ENCODE data around the gene ZNF175. TPM values are rescaled to one million over a fixed set of nuclear protein-coding genes. Genes with fewer than 3 reads are reported as not detected.
A peak's percentile ranks its signal among the peaks of the same experiment; 100 is the strongest.

ZNF175 gene
- total RNA-seq, 1 donor from 2014 or later = 7.3 TPM

GRCh38 chr19:51529301-51529700 lies 41.8 kb upstream of the ZNF175 start:
- no peak overlapping the region for H3K4me3 ChIP-seq
- H3K9me3 ChIP-seq (replicated peaks) = peaks cover under 1% of the 10 kb centered on the region
- H3K27ac ChIP-seq (replicated peaks) = no peak overlapping the region
- intact Hi-C loops (cut with micrococcal nuclease) = no loop called here
- H3K36me3 ChIP-seq = no peaks in the 10 kb centered on the region
- no peaks in the 10 kb centered on the region for H3K4me1 ChIP-seq
- TF ChIP-seq CTCF (IDR thresholded peaks at IDR 0.05; ENCODE audit: borderline replicate concordance) = no peak
- no peak for DNase-seq
- peaks cover 83% of the 10 kb centered on the region for H3K27me3 ChIP-seq (ENCODE audit: low read depth)

- DNase-seq = no peak
- TF ChIP-seq CTCF (IDR thresholded peaks at IDR 0.05; ENCODE audit: borderline replicate concordance) = no peak
- no peak overlapping the region for H3K27ac ChIP-seq (replicated peaks)
- peaks cover 4% of the 10 kb centered on the region for H3K9me3 ChIP-seq (replicated peaks)
- no peaks in the 10 kb centered on the region for H3K36me3 ChIP-seq
- H3K27me3 ChIP-seq (ENCODE audit: low read depth) = peaks cover 84% of the 10 kb centered on the region
- H3K4me3 ChIP-seq = no peak overlapping the region
- intact Hi-C loops (cut with micrococcal nuclease) = no loop called here
- no peaks in the 10 kb centered on the region for H3K4me1 ChIP-seq
Measured at GRCh38 chr19:51530616-51531015, 40.5 kb upstream of the ZNF175 start.

DNA sequence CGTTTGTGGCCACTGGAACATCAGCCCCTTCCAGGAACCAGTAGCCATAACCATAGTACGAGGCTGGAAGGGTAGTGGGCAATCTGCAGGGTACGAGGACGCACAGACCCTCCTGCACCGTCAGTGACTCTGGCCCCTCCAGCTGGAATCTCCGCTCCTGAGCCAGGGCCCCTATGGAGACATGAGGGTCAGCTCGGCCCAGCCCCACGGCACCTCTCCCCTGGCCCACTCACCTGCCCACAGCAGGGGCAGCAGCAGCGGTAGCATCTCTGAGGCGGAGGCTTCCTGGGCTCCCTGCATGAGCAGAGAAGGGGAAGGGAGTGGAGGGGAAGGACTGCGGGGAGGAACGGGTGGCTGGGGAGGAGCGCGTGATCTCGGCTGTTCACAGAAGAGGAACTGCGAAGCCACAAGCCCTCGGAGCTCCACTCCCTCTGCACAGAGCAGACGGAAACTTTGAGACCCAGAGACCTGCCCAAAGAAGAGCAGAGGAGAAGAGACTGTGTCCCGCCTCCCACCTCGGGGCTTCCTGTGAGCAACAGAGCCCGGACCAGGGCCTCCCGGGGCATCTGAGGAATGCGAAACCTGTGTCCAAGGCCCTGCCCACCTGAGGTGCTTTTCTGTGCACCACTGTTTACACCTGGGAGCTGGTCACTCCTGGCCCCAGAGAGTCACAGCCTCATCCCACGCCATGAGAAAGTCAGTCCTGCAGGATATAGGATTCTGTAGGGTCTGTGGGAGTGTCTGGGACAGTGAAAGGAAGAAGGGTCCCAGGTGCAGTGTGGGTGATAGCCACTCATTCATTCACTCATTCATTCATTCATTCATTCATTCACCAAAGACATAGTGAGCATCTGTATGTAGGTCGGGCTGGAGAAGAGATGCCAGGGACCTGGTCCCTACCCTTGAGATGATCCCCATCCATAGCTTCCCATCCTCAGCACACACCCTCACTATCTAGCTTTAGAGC lies 39.5 kb upstream of the ZNF175 start, which contains the start of gene SIGLEC6:
Gene SIGLEC6, minus strand, starts transcription at position 322 of the 967 bp plus-strand sequence. Its CDS starts 22 bp downstream, at position 300.
- intact Hi-C loops (cut with micrococcal nuclease) = no loop called here
- TF ChIP-seq CTCF (IDR thresholded peaks at IDR 0.05; ENCODE audit: borderline replicate concordance) = no peak
- H3K4me3 ChIP-seq = no peak within 1 kb of the TSS
- H3K36me3 ChIP-seq = no peaks in the 10 kb centered on the region
- DNase-seq = peak; percentile 47
- peaks cover 12% of the 10 kb centered on the region for H3K9me3 ChIP-seq (replicated peaks)
- H3K27ac ChIP-seq (replicated peaks) = no peak within 1 kb of the TSS
- no peaks in the 10 kb centered on the region for H3K4me1 ChIP-seq
- H3K27me3 ChIP-seq (ENCODE audit: low read depth) = peaks cover 81% of the 10 kb centered on the region

- H3K27me3 ChIP-seq (ENCODE audit: low read depth) = peaks cover 91% of the 10 kb centered on the region
- DNase-seq = no peak
- no peaks in the 10 kb centered on the region for H3K4me1 ChIP-seq
- intact Hi-C loops (cut with micrococcal nuclease) = no loop called here
- no peak overlapping the region for H3K27ac ChIP-seq (replicated peaks)
- H3K9me3 ChIP-seq (replicated peaks) = peaks cover 12% of the 10 kb centered on the region
- H3K36me3 ChIP-seq = no peaks in the 10 kb centered on the region
- H3K4me3 ChIP-seq = no peak overlapping the region
- no peak for TF ChIP-seq CTCF (IDR thresholded peaks at IDR 0.05; ENCODE audit: borderline replicate concordance)
Measured at GRCh38 chr19:51535535-51535934, 35.5 kb upstream of the ZNF175 start.

DNA sequence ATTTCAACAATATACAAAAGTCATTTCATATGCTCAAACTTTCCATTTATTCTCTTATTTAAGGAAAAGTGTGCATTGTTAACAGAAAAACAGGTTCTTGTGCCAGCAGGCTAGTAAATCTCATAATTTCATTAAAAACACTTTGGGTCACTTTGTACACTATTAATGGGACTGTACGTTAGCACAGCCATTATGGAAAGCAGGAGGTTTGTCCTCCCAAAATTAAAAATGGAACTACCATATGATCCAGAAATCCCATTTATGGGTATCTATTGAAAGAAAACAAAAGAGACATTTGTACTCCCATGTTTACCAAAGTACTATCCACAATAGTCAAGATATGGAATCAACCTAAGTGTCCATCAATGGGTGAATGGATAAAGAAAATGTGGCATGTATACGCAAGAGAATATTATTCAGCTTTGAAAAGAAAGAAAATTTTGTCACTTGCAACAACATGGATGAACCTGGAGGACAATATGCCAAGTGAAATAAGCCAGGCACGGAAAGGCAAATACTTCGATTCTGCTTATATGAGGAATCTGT lies 31.2 kb upstream of the ZNF175 start:
- no peak for DNase-seq
- Histone ChIP-seq H3K36me3 (no peaks in the 10 kb centered on the region), H3K4me1 (no peaks in the 10 kb centered on the region), H3K9me3 (replicated peaks) (peaks cover 12% of the 10 kb centered on the region), H3K4me3 (no peak overlapping the region), H3K27me3 (ENCODE audit: low read depth) (peaks cover 87% of the 10 kb centered on the region), H3K27ac (replicated peaks) (no peak overlapping the region)
- intact Hi-C loops (cut with micrococcal nuclease) = no loop called here
- no peak for TF ChIP-seq CTCF (IDR thresholded peaks at IDR 0.05; ENCODE audit: borderline replicate concordance)
